PC-3 (cell line): Measurements from ENCODE around the gene ZNF318. TPM values are rescaled to one million over a fixed set of nuclear protein-coding genes. Genes with fewer than 3 reads are reported as not detected.

Experiments
- ATAC-seq: fragments of 200-7000 bp; cut with Tn5 transposase; 2 replicates; pipeline ENCODE4 v1.9.1; 2020; ENCODE audit warnings: mild to moderate bottlenecking, moderate library complexity
- BruUV-seq: library from RNA; stranded (reverse); fragments of 400-500 nt; replicated peaks from 2 replicates; lab custom pipeline; 2021; lab: Mats Ljungman, UMichigan
- CTCF ChIA-PET: fragments of 300-600 bp; sonication (Branson Sonifier 250); formaldehyde crosslinking; loops from one replicate; lab custom pipeline; 2022; ENCODE audit warnings: antibody characterized with exemption; lab: Charles Lee
- POLR2A ChIA-PET: fragments of 300-600 bp; sonication (Branson Sonifier 250); formaldehyde crosslinking; loops from one replicate; lab custom pipeline; 2022; ENCODE audit warnings: antibody characterized with exemption; ENCODE audit not compliant: unreplicated experiment; lab: Charles Lee
- DNase-seq: peaks from one replicate; pipeline ENCODE4 v3.0.0-alpha.2; 2015
- H2AFZ ChIP-seq: fragments of 300-600 bp; sonication (generic); 2 replicates; pipeline ENCODE4 v1.6.0; 2016; ENCODE audit warnings: antibody characterized with exemption, low read length
- H3F3A ChIP-seq: fragments of 300-600 bp; sonication (generic); one replicate; pipeline ENCODE4 v1.6.0; 2017; ENCODE audit warnings: antibody characterized with exemption, low read length, control low read depth, mild to moderate bottlenecking; ENCODE audit not compliant: unreplicated experiment
- H3K27ac ChIP-seq: fragments of 300-600 bp; sonication (generic); 2 replicates; pipeline ENCODE4 v1.5.1; 2016; ENCODE audit warnings: mild to moderate bottlenecking, low read length
- H3K27me3 ChIP-seq: fragments of 300-600 bp; sonication (generic); 2 replicates; pipeline ENCODE4 v1.6.1; 2016; ENCODE audit warnings: low read length, mixed read lengths
- H3K36me3 ChIP-seq: fragments of 300-600 bp; sonication (generic); 2 replicates; pipeline ENCODE4 v1.6.1; 2016; ENCODE audit warnings: low read depth, mixed run types, low read length, mixed read lengths
- H3K4me1 ChIP-seq: fragments of 300-600 bp; sonication (generic); 2 replicates; pipeline ENCODE4 v1.5.1; 2016; ENCODE audit warnings: low read length; ENCODE audit not compliant: insufficient read depth
- H3K4me2 ChIP-seq: fragments of 300-600 bp; sonication (generic); 2 replicates; pipeline ENCODE4 v1.6.0; 2016; ENCODE audit warnings: low read length
- H3K4me3 ChIP-seq: fragments of 300-600 bp; sonication (generic); 2 replicates; pipeline ENCODE4 v1.5.1; 2016; ENCODE audit warnings: mild to moderate bottlenecking, low read length, mixed read lengths
- H3K79me2 ChIP-seq: fragments of 300-600 bp; sonication (generic); 2 replicates; pipeline ENCODE4 v1.6.1; 2017; ENCODE audit warnings: low read length, mixed read lengths
- H3K9ac ChIP-seq: fragments of 300-600 bp; sonication (generic); 2 replicates; pipeline ENCODE4 v1.6.0; 2016; ENCODE audit warnings: mild to moderate bottlenecking, low read length
- H3K9me2 ChIP-seq: fragments of 300-600 bp; sonication (generic); replicated peaks from 2 replicates; pipeline ENCODE4 v1.6.1; 2016; ENCODE audit warnings: mixed run types, low read length, mixed read lengths
- H3K9me3 ChIP-seq: fragments of 300-600 bp; sonication (generic); 2 replicates; pipeline ENCODE4 v1.6.1; 2016; ENCODE audit warnings: low read length, mixed read lengths
- H4K20me1 ChIP-seq: fragments of 300-600 bp; sonication (generic); 2 replicates; pipeline ENCODE4 v1.6.1; 2016; ENCODE audit warnings: low read length, mixed read lengths
- EZH2 ChIP-seq: fragments of 300-600 bp; sonication (generic); IDR thresholded peaks from one replicate; pipeline ENCODE4 v1.6.1; 2017; ENCODE audit warnings: antibody characterized with exemption, mild to moderate bottlenecking, low read length; ENCODE audit not compliant: unreplicated experiment
- EZH2phosphoT487 ChIP-seq: fragments of 300-600 bp; sonication (generic); IDR thresholded peaks from 2 replicates; pipeline ENCODE4 v1.6.1; 2018; ENCODE audit warnings: mild to moderate bottlenecking, antibody characterized with exemption, low read length, borderline replicate concordance
- intact Hi-C: fragments of 100-400 bp; cut with micrococcal nuclease; formaldehyde crosslinking; loops from 2 replicates; pipeline ENCODE4 v1.9.0; 2023
- total RNA-seq: library from RNA; depleted of rRNA; stranded (reverse); fragments of >200 nt; gene quantifications from 2 replicates; pipeline ENCODE4 v1.2.3, GENCODE V29; 2014
- TF ChIP-seq, protein P1 (sequence below): fragments of 300-600 bp; sonication (generic); conservative IDR thresholded peaks from 2 replicates; pipeline ENCODE4 v1.5.1; 2017; ENCODE audit warnings: antibody characterized with exemption, low read depth, mild to moderate bottlenecking, low read length

ZNF318 gene
- total RNA-seq, 1 experiment from 2014 or later = 8.2 TPM

DNA sequence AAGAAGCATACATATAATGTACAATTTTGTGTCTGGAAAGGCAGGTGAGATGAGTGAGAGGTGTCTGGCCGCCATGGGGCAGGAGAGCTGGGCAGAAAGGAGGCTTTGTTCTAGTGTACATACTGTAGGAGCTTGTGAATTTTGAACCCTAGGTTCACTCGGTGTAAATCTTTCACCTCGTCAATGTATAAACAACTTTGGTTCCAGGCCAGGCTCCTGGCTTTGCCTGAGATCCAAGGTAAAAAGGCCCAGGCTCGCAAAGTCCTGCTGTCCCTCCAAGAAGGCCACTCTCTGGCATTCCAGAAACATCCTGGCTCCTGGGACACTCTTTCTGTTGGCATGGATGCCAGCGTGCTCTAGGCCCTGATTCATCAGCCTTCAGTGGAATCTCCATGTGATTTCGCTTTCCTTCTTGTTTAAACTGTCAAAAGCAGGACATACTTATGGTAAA is 78.5 kb downstream of the ZNF318 start:
- intact Hi-C loops = no loop called here
- TF ChIP-seq EZH2phosphoT487 (no peak), EZH2 (no peak)
- TF ChIP-seq, protein P1, sequence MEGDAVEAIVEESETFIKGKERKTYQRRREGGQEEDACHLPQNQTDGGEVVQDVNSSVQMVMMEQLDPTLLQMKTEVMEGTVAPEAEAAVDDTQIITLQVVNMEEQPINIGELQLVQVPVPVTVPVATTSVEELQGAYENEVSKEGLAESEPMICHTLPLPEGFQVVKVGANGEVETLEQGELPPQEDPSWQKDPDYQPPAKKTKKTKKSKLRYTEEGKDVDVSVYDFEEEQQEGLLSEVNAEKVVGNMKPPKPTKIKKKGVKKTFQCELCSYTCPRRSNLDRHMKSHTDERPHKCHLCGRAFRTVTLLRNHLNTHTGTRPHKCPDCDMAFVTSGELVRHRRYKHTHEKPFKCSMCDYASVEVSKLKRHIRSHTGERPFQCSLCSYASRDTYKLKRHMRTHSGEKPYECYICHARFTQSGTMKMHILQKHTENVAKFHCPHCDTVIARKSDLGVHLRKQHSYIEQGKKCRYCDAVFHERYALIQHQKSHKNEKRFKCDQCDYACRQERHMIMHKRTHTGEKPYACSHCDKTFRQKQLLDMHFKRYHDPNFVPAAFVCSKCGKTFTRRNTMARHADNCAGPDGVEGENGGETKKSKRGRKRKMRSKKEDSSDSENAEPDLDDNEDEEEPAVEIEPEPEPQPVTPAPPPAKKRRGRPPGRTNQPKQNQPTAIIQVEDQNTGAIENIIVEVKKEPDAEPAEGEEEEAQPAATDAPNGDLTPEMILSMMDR = no peak
- no peak overlapping the region for H3K9ac ChIP-seq
- DNase-seq (no peak), ATAC-seq (no peak)
- H3K36me3 ChIP-seq = no peaks in the 10 kb centered on the region
- no peaks in the 10 kb centered on the region for H3K9me3 ChIP-seq
- H3K4me3 ChIP-seq = no peak overlapping the region
- H3K27me3 ChIP-seq = no peaks in the 10 kb centered on the region
- no peaks in the 10 kb centered on the region for H3K79me2 ChIP-seq
- H2AFZ ChIP-seq = no peak overlapping the region
- no peaks in the 10 kb centered on the region for H3K4me1 ChIP-seq
- H4K20me1 ChIP-seq = no peaks in the 10 kb centered on the region
- H3K9me2 ChIP-seq = no peaks in the 10 kb centered on the region
- ChIA-PET CTCF (no interaction called here), POLR2A (no interaction called here)
- H3K4me2 ChIP-seq = no peak overlapping the region
- no TSS peak for BruUV-seq
- no peak overlapping the region for H3K27ac ChIP-seq
- H3F3A ChIP-seq = no peaks in the 10 kb centered on the region

DNA sequence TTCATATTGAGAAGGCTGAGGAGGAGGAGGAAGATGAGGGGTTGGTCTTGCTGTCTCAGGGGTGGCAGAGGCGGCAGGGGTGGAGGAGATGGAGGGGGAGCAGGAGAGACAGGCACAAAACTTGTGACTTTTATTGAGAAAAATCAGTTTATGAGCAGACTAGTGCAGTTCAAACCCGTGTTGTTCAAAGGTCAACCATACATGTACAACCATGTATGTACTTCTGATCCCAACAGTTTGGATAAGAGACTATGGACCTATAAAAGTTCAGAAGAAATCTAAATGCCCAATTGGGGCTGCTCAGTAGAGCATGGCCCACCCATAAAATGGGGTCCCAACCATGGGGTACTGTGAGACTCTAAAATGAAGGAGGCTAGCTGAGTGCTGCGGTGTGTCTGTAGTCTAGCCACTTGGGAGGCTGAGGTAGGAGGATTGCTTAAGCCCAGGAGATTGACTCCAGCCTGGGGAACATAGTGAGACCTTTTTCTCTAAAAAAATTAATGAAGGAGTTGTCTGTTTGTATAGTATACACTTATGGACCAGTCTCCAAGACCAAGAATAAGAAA is 79.0 kb downstream of the ZNF318 start:
- H3K9me3 ChIP-seq = no peaks in the 10 kb centered on the region
- H2AFZ ChIP-seq = no peak overlapping the region
- H3F3A ChIP-seq = no peaks in the 10 kb centered on the region
- ChIA-PET POLR2A (no interaction called here), CTCF (no interaction called here)
- H3K4me2 ChIP-seq = no peak overlapping the region
- ATAC-seq (no peak), DNase-seq (no peak)
- H3K4me1 ChIP-seq = no peaks in the 10 kb centered on the region
- no peaks in the 10 kb centered on the region for H3K9me2 ChIP-seq
- no peaks in the 10 kb centered on the region for H3K27me3 ChIP-seq
- H3K4me3 ChIP-seq = no peak overlapping the region
- H4K20me1 ChIP-seq = no peaks in the 10 kb centered on the region
- no peak overlapping the region for H3K27ac ChIP-seq
- no peaks in the 10 kb centered on the region for H3K79me2 ChIP-seq
- H3K9ac ChIP-seq = no peak overlapping the region
- no peak for TF ChIP-seq EZH2phosphoT487
- TF ChIP-seq, protein P1 = no peak
- TF ChIP-seq EZH2 = no peak
- H3K36me3 ChIP-seq = no peaks in the 10 kb centered on the region
- intact Hi-C loops = no loop called here
- no TSS peak for BruUV-seq
